Effector memory CD4-positive, alpha-beta T cell (primary cell): ENCODE measurements around the gene FMO1.
"Not testable (repeated sequence)": the region's sequence is repeated elsewhere in the genome, so short reads cannot be mapped to it uniquely, and the experiment has no call there.

ENCODE experiments used
- DNase-seq, 3 donors: peaks; one replicate each; pipeline ENCODE4 v3.0.0-alpha.2; 2020
- H3K27ac ChIP-seq: 2 replicates; pipeline ENCODE4 v1.7.0; 2013; ENCODE audit warnings: mild to moderate bottlenecking, low read length, moderate library complexity; ENCODE audit not compliant: insufficient read depth, poor library complexity, severe bottlenecking
- H3K27me3 ChIP-seq: replicated peaks from 2 replicates; pipeline ENCODE4 v1.7.0; 2013; ENCODE audit warnings: mild to moderate bottlenecking, low read length; ENCODE audit not compliant: insufficient read depth, control insufficient read depth, poor library complexity, severe bottlenecking
- H3K36me3 ChIP-seq: 2 replicates; pipeline ENCODE4 v1.7.0; 2013; ENCODE audit warnings: mild to moderate bottlenecking, low read length, moderate library complexity; ENCODE audit not compliant: control insufficient read depth, insufficient read depth
- H3K4me1 ChIP-seq: 2 replicates; pipeline ENCODE4 v1.7.0; 2013; ENCODE audit warnings: low read length, mild to moderate bottlenecking; ENCODE audit not compliant: control insufficient read depth, insufficient read depth, poor library complexity, severe bottlenecking
- H3K4me3 ChIP-seq: 2 replicates; pipeline ENCODE4 v1.7.0; 2013; ENCODE audit warnings: low read length, low read depth, mild to moderate bottlenecking; ENCODE audit not compliant: insufficient read depth, poor library complexity, severe bottlenecking
- H3K9me3 ChIP-seq: 2 replicates; pipeline ENCODE4 v1.7.0; 2013; ENCODE audit warnings: mild to moderate bottlenecking, low read length, moderate library complexity; ENCODE audit not compliant: control insufficient read depth

FMO1 gene

DNA sequence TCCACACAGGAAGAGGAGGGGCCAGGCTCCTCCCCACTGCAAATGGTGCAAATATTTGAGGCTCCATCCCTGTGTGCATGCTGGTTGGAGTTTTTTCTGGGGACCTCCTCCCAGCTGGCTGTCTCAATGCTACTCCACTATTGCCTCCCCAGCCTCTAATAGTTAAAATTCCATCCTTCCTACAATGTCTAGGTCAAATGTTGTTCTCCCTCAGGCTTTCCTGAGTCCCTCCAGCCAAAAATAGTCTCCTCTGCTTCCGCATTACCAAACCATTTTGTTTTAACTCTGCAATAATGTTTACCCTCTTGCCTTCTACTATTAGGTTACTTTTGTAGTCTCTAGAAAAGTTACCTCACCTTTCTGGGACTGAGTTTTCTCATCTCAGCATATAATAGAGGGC is 29.6 kb upstream of the FMO1 start:
- Histone ChIP-seq H3K9me3 (no peaks in the 10 kb centered on the region), H3K4me3 (no peak overlapping the region), H3K4me1 (no peaks in the 10 kb centered on the region), H3K36me3 (no peaks in the 10 kb centered on the region), H3K27me3 (no peaks in the 10 kb centered on the region), H3K27ac (no peak overlapping the region)
- no peak for DNase-seq

DNA sequence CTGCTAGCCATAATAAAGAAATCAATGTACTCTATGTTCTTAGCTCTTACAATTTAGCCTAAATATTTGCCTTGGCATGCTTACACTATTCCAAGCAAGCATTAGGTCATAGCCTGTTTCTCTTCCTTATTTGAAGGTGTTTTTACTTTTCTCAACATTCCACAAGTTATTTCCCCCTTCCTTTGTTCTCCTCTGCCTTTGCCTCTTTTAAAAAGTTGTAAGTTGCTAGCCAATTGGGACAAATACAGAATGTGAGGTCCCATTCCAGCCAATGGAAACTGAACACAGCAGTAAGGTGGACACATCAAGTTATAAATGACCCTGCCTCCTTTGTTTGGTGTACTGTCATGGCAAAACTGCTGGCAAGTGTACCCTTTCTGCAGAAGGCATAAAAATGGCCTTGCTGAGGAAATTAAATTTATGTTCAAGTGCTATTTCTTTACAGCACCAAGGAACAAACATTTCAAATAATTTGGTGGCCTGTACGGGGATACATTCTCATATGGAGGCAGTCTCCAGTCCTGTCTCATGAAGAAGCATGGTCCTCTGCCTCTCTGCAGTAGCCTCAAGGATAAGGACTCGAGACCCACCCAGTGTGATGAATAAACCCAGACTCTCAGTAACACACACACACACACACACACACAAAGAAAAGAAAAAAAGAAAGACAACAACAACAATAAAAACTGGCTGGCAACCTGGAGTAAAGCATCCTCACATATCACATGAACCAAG is 28.8 kb upstream of the FMO1 start:
- H3K9me3 ChIP-seq = no peaks in the 10 kb centered on the region
- H3K4me1 ChIP-seq = no peaks in the 10 kb centered on the region
- H3K36me3 ChIP-seq = no peaks in the 10 kb centered on the region
- H3K4me3 ChIP-seq = no peak overlapping the region
- H3K27ac ChIP-seq = no peak overlapping the region
- H3K27me3 ChIP-seq = no peaks in the 10 kb centered on the region
- no peak for DNase-seq

DNA sequence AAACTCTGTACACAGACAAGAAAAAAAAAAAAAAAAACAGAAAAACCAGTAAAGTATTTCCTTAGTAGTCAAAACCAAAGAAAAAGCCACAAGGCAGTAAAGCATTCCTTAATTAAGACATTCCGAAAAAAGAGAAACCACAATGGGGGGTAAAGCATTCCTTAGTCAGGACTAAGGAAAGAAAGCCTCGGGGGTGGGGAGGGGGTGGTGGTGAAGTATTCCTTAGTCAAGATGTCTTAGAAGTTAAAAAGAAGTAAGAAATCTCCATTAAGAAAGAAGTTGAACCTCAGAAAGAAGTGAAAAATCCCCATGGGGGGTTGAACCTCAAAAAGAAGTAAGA is 28.2 kb upstream of the FMO1 start:
- H3K4me1 ChIP-seq = no peaks in the 10 kb centered on the region
- H3K36me3 ChIP-seq = no peaks in the 10 kb centered on the region
- no peak overlapping the region for H3K4me3 ChIP-seq
- H3K27ac ChIP-seq = no peak overlapping the region
- H3K9me3 ChIP-seq = no peaks in the 10 kb centered on the region
- no peaks in the 10 kb centered on the region for H3K27me3 ChIP-seq
- no peak for DNase-seq

DNA sequence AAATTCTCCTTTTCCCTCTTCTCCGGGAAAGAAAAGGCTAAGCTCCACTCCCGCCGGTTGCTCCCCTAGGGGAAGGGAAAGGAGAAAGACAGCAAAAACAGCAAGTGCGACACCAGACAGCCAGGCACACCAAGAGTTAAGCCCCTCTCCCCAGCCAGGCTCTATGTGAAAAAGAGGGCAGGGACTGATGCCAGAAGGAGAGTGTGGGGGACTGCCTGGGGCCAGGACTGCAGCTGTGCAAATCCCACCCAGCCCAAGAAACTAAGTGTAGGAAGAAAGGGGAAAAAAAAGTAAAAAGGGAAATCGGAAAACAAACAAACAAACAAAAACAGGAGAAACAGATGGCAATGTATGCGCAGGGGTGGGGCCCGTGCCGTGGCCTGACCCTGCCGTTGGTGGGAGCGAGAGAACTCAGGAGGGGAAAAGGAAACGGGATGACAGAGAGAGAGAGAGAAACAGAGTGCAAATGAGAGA is 27.7 kb upstream of the FMO1 start:
- no peak overlapping the region for H3K4me3 ChIP-seq
- H3K27ac ChIP-seq = no peak overlapping the region
- H3K4me1 ChIP-seq = no peaks in the 10 kb centered on the region
- H3K27me3 ChIP-seq = no peaks in the 10 kb centered on the region
- no peaks in the 10 kb centered on the region for H3K36me3 ChIP-seq
- H3K9me3 ChIP-seq = no peaks in the 10 kb centered on the region
- DNase-seq = no peak

DNA sequence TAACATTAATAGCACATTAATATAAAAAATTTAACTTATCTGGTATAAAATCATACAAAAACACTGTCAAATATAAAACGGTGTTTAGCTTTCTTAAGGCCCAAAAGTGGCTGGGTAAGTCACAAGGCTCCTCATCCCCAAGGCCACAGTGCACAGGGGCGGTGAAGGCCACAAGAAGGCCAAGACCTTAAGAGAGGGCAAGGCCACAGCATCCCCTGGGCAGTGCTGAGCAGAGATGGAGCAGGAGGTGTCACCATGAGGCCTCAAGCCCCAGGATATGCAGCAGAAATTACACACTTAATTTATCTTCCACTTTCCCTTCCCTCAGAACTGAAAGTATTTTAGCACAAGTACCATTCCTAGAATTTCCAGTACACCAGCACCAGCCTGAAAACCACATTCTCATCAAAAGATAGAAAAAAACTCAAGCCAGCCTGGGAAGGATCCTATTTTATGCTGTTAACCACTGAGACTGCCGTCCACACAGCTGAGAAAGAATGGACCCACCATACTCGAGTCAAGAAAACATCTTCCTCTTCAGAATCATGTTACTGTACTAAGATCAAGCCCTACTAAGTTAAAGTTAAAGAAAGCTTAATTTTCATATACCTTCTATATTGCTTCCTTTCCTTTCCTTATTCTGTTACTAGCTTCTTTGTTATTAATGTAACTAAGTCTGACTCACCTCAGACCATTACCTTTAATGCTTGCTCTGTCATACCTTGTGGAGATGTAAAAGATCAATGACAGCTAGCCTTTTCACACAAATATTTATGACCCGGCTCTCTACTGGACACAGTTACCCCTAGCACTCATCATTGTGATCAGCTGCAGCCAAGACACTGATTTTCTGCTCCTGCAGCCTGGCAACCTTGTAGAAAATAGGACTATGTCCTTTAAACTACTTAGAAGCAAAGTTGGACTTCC is 26.4 kb upstream of the FMO1 start:
- H3K4me3 ChIP-seq = no peak overlapping the region
- H3K27me3 ChIP-seq = no peaks in the 10 kb centered on the region
- H3K27ac ChIP-seq = no peak overlapping the region

DNA sequence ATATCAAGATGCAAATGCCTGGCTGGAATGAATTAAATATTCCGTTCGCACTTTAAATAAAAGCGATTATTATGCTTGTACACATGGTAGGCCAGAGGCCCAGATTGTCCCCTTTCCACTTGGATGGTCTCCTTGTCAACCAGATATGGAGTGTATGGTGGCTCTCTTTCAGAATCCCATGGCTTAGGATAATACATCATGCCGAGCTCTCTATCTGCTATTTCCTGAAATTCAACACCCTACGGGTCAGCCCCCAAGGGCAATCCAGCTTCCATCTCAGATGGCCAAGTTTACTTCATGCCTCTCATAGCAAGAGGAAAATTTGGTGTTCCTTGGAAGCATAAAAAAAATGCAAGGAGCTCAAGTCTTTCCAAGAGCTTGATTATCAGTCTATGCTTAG is 25.4 kb upstream of the FMO1 start:
- no peaks in the 10 kb centered on the region for H3K4me1 ChIP-seq
- no peaks in the 10 kb centered on the region for H3K36me3 ChIP-seq
- no peak for DNase-seq
- no peaks in the 10 kb centered on the region for H3K9me3 ChIP-seq
- no peak overlapping the region for H3K27ac ChIP-seq
- H3K4me3 ChIP-seq = no peak overlapping the region
- no peaks in the 10 kb centered on the region for H3K27me3 ChIP-seq

More for the DNA sequence above, 26.4 kb upstream of the FMO1 start:
- Histone ChIP-seq H3K36me3 (no peaks in the 10 kb centered on the region), H3K4me1 (no peaks in the 10 kb centered on the region), H3K9me3 (no peaks in the 10 kb centered on the region)
- no peak for DNase-seq

DNA sequence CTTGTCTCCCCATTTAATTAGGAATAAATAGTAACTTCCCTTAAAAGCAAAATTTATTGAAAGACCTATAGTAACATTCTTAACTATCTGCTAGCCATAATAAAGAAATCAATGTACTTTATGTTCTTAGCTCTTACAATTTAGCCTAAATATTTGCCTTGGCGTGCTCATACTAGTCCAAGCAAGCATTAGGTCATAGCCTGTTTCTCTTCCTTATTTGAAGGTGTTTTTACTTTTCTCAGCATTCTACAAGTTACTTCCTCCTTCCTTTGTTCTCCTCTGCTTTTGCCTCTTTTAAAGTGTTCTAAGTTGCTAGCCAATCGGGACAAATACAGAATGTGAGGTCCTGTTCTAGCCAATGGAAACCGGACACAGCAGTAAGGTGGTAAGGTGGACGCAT is 24.0 kb upstream of the FMO1 start:
- not testable (repeated sequence) for H3K36me3 ChIP-seq, H3K4me1 ChIP-seq, H3K9me3 ChIP-seq, DNase-seq, H3K27ac ChIP-seq, H3K27me3 ChIP-seq, H3K4me3 ChIP-seq

DNA sequence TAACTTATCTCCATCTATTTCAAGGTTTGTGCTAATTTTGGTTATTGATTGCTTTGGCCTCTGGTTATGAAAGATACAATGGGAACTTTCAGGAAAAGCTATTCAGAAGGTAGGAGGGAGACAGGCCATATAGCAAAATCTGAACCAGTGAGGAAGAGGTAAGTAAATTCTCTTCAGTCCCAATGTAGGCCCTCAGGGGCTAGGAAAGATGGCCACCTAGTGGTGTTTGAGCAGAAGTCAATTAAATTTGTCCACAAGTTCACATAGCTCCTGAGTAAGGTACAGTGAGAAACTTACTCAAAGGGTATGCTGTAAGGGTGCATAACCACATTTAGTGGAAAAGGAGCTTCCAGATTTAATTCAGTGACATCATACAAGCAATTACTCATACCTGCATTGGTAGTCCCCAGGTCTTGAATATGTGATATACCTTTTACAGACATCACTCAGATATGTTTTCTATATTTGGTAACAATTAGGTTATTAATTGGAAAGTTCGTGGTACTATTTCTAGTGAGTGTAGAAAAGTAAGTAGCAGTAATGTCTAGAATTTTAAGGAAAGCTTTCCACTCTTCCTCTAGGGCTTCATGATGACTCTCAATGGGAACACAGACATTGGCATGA is 21.4 kb upstream of the FMO1 start:
- Histone ChIP-seq H3K9me3 (no peaks in the 10 kb centered on the region), H3K27me3 (no peaks in the 10 kb centered on the region), H3K36me3 (no peaks in the 10 kb centered on the region), H3K27ac (no peak overlapping the region), H3K4me1 (no peaks in the 10 kb centered on the region), H3K4me3 (no peak overlapping the region)
- DNase-seq = no peak

DNA sequence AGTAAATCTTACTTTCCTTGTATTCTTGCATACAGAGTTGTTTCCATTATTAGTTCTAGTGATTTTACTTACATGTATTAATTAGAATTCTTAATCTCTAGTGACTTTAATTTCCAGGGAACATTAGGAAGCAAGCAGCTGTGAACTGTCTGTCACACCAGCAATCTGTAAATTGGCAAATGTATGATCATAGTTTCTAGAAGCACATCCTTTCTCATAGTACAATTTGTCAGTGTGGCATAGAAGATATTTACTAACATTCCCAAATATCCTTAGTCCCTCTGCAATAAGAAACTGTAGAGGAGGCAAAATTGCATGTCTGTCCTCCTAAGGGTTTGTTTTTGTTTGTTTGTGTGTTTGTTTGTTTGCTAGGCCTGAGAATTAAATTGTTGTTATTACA is 17.0 kb upstream of the FMO1 start:
- Histone ChIP-seq H3K27me3 (no peaks in the 10 kb centered on the region), H3K27ac (no peak overlapping the region), H3K9me3 (no peaks in the 10 kb centered on the region), H3K4me3 (no peak overlapping the region), H3K36me3 (no peaks in the 10 kb centered on the region), H3K4me1 (no peaks in the 10 kb centered on the region)
- DNase-seq = no peak

DNA sequence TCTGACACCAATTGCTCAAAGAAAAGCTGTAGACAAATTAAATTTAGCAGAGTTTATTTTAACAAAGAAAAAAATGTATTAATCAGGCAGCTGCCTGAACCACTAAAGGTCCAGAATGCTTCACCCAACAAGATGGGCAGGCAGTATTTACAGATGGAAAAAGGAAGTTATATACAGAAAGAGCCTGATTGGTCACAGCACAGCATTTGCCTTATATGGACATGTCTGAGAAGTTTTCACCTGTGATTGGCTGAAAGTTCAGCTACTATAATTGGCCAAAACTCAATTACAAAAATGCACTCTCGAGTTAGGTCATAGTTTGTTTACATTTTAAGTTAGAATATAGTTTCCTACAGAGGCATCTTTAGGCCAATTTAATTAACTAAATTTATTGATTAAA is 15.1 kb upstream of the FMO1 start:
- H3K4me1 ChIP-seq = no peaks in the 10 kb centered on the region
- no peak for DNase-seq
- H3K4me3 ChIP-seq = no peak overlapping the region
- H3K9me3 ChIP-seq = no peaks in the 10 kb centered on the region
- H3K27me3 ChIP-seq = peaks cover 6% of the 10 kb centered on the region
- no peak overlapping the region for H3K27ac ChIP-seq
- H3K36me3 ChIP-seq = no peaks in the 10 kb centered on the region
